ENCODE results near the gene ZFPL1. TPM values are rescaled to one million over a fixed set of nuclear protein-coding genes. Genes with fewer than 3 reads are reported as not detected.

The ZFPL1 gene
- total and polyA plus RNA-seq, 9 of the 15 experiments (the other 6 are each of a cell fraction or from before 2014, with no cell fraction given), result 3.7 to 37.5 (median 22.7) TPM

- peak; percentile 61 for TF ChIP-seq CHD7 (IDR thresholded peaks at IDR 0.05; ENCODE audit: low read depth, low read length)
- peak; percentile 79; the same call in 1 of the 2 replicates for TF ChIP-seq TCF7 (IDR thresholded peaks at IDR 0.05; ENCODE audit: borderline replicate concordance)
- TF ChIP-seq CUX1 (CRISPR knock-in tag; IDR thresholded peaks at IDR 0.05), result no peak
- no peak for TF ChIP-seq STAT5B (CRISPR knock-in tag; IDR thresholded peaks at IDR 0.05)
- TF ChIP-seq, protein P1, sequence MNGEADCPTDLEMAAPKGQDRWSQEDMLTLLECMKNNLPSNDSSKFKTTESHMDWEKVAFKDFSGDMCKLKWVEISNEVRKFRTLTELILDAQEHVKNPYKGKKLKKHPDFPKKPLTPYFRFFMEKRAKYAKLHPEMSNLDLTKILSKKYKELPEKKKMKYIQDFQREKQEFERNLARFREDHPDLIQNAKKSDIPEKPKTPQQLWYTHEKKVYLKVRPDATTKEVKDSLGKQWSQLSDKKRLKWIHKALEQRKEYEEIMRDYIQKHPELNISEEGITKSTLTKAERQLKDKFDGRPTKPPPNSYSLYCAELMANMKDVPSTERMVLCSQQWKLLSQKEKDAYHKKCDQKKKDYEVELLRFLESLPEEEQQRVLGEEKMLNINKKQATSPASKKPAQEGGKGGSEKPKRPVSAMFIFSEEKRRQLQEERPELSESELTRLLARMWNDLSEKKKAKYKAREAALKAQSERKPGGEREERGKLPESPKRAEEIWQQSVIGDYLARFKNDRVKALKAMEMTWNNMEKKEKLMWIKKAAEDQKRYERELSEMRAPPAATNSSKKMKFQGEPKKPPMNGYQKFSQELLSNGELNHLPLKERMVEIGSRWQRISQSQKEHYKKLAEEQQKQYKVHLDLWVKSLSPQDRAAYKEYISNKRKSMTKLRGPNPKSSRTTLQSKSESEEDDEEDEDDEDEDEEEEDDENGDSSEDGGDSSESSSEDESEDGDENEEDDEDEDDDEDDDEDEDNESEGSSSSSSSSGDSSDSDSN (IDR thresholded peaks at IDR 0.05; ENCODE audit: borderline replicate concordance in 1 of 2, low read depth in 2 of 2, low read length in 2 of 2), result no peak
- no peak for TF ChIP-seq U2AF1 (optimal IDR thresholded peaks at IDR 0.05; ENCODE audit: low read depth, low read length)
Measured at GRCh38 chr11:65095974-65096806, 12.2 kb downstream of the ZFPL1 start, which contains the start of gene VPS51 (continued).

Measured in K562 (cell line).